HepG2 (cell line): ENCODE measurements around the gene CA14. TPM values are rescaled to one million over a fixed set of nuclear protein-coding genes. Genes with fewer than 3 reads are reported as not detected.

Experiments
- HNF4G ChIP-seq, 2 experiments: sonication (generic) in 1 of 2; formaldehyde crosslinking in 1 of 2; IDR thresholded peaks; 2 replicates each; pipeline versions ENCODE4 v1.4.0 to v1.6.1; 2011 to 2020; ENCODE audit warnings: borderline replicate concordance in 2 of 2, low read depth in 2 of 2, mild to moderate bottlenecking in 2 of 2, low read length in 1 of 2, missing genetic modification reagents in 1 of 2, moderate library complexity in 1 of 2
- KLF6 ChIP-seq: IDR thresholded peaks from 2 replicates; pipeline ENCODE4 v1.8.0; 2016; ENCODE audit warnings: missing biosample characterization, missing genetic modification reagents
- MAFG ChIP-seq: sonication (generic); formaldehyde crosslinking; IDR thresholded peaks from 2 replicates; pipeline ENCODE4 v1.5.1; 2020; ENCODE audit warnings: mild to moderate bottlenecking, missing genetic modification reagents
- NFATC3 ChIP-seq: sonication (generic); formaldehyde crosslinking; IDR thresholded peaks from 2 replicates; pipeline ENCODE4 v1.5.1; 2020; ENCODE audit warnings: mild to moderate bottlenecking, missing genetic modification reagents
- TBX2 ChIP-seq: sonication (generic); formaldehyde crosslinking; IDR thresholded peaks from 2 replicates; pipeline ENCODE4 v1.5.0; 2020; ENCODE audit warnings: missing genetic modification reagents, mild to moderate bottlenecking, borderline replicate concordance
- ZBTB42 ChIP-seq: sonication (generic); formaldehyde crosslinking; IDR thresholded peaks from 2 replicates; pipeline ENCODE4 v1.5.0; 2020; ENCODE audit warnings: mild to moderate bottlenecking, missing genetic modification reagents
- ZNF3 ChIP-seq: IDR thresholded peaks from 2 replicates; pipeline ENCODE4 v1.7.0; 2017; ENCODE audit warnings: inconsistent platforms
- ZNF547 ChIP-seq: sonication (generic); formaldehyde crosslinking; IDR thresholded peaks from 2 replicates; pipeline ENCODE4 v1.5.1; 2020; ENCODE audit warnings: mild to moderate bottlenecking, missing genetic modification reagents
- ZNF577 ChIP-seq: sonication (generic); formaldehyde crosslinking; IDR thresholded peaks from 2 replicates; pipeline ENCODE4 v1.4.0; 2020; ENCODE audit warnings: mild to moderate bottlenecking, low read depth, missing genetic modification reagents, borderline replicate concordance
- ZNF644 ChIP-seq: IDR thresholded peaks from 2 replicates; pipeline ENCODE4 v1.6.1; 2016; ENCODE audit warnings: low read depth
- polyA plus RNA-seq, 8 experiments: library from polyadenylated mRNA; depleted of rRNA in 3 of 8; stranded (reverse) in 7 of 8; unstranded in 1 of 8; fragments of >200 nt; fragmentation: Illumina TruSeq in 4 of 8; extraction: Trizol in 4 of 8; gene quantifications; 2 replicates each; pipeline versions ENCODE4 v1.2.1 to v1.2.3, GENCODE V29; 2011 to 2016; ENCODE audit warnings: low read depth in 4 of 8, missing spikeins in 1 of 8, mixed read lengths in 1 of 8; ENCODE audit not compliant: insufficient read depth in 1 of 8
- total RNA-seq, 5 experiments: library from RNA; depleted of rRNA; stranded (reverse); fragments of >200 nt; fragmentation: Illumina TruSeq; extraction: Trizol; gene quantifications; 2 replicates each; pipeline ENCODE4 v1.2.3, GENCODE V29; 2016; ENCODE audit warnings: low read depth in 1 of 5
- TF ChIP-seq, protein P1 (sequence below): sonication (generic); formaldehyde crosslinking; IDR thresholded peaks from 2 replicates; pipeline ENCODE4 v1.4.0; 2020; ENCODE audit warnings: missing genetic modification reagents, borderline replicate concordance
- TF ChIP-seq, protein P2 (sequence below): sonication (generic); formaldehyde crosslinking; IDR thresholded peaks from 2 replicates; pipeline ENCODE4 v1.4.0; 2020; ENCODE audit warnings: mild to moderate bottlenecking, missing genetic modification reagents
- TF ChIP-seq, protein P3 (sequence below): IDR thresholded peaks from 2 replicates; pipeline ENCODE4 v1.6.1; 2016; ENCODE audit warnings: missing genetic modification reagents, missing compliant biosample characterization
- TF ChIP-seq, protein P4 (sequence below): sonication (generic); IDR thresholded peaks from 2 replicates; pipeline ENCODE4 v1.6.1; 2016; ENCODE audit warnings: low read depth, borderline replicate concordance
- TF ChIP-seq, protein P5 (sequence below): sonication (generic); formaldehyde crosslinking; IDR thresholded peaks from 2 replicates; pipeline ENCODE4 v1.4.0; 2020; ENCODE audit warnings: missing genetic modification reagents, borderline replicate concordance

The CA14 gene
- total and polyA plus RNA-seq, 2 of the 13 experiments (the other 11 are each of a cell fraction or from before 2014, with no cell fraction given), result 2.4 to 8.5 TPM

DNA sequence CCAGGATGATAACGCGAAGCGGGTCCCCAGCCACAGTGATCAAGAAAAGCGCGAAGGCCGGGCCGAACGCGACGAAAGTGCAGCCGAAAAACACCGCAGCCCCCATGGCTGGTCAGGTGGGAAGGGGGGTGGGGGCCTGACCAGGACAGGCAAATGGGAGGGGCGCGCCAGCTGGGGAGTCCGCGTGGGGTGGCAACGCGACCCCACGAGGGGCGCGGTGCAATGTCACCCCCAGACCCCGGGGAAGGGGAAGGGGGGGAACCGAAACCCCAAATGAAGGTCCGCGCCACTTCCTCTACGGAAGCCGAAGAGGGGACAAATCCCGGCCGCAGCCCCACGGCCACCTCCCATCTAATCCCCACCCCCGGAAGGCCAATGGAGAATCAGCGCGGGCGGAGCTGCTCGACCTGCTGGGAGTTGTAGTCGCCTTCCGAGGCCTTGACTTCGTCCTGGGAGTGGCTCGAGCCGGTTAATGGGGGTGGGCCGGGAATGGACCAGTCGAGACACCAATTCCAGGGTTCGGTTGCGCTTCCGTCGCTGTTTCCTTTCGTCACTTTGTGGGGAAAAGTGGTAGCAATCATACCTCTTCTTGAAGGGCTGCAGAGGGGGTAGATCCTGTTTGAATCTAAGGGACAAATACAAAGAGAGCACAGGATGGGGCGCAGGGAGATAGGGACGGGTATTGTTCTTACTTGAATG is 11.3 kb downstream of the CA14 start, which contains the start of gene APH1A (continued):
- TF ChIP-seq, protein P1, sequence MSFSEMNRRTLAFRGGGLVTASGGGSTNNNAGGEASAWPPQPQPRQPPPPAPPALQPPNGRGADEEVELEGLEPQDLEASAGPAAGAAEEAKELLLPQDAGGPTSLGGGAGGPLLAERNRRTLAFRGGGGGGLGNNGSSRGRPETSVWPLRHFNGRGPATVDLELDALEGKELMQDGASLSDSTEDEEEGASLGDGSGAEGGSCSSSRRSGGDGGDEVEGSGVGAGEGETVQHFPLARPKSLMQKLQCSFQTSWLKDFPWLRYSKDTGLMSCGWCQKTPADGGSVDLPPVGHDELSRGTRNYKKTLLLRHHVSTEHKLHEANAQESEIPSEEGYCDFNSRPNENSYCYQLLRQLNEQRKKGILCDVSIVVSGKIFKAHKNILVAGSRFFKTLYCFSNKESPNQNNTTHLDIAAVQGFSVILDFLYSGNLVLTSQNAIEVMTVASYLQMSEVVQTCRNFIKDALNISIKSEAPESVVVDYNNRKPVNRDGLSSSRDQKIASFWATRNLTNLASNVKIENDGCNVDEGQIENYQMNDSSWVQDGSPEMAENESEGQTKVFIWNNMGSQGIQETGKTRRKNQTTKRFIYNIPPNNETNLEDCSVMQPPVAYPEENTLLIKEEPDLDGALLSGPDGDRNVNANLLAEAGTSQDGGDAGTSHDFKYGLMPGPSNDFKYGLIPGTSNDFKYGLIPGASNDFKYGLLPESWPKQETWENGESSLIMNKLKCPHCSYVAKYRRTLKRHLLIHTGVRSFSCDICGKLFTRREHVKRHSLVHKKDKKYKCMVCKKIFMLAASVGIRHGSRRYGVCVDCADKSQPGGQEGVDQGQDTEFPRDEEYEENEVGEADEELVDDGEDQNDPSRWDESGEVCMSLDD (CRISPR knock-in tag), result peak; percentile 94; the same call in 1 of the 2 replicates
- TF ChIP-seq, protein P2, sequence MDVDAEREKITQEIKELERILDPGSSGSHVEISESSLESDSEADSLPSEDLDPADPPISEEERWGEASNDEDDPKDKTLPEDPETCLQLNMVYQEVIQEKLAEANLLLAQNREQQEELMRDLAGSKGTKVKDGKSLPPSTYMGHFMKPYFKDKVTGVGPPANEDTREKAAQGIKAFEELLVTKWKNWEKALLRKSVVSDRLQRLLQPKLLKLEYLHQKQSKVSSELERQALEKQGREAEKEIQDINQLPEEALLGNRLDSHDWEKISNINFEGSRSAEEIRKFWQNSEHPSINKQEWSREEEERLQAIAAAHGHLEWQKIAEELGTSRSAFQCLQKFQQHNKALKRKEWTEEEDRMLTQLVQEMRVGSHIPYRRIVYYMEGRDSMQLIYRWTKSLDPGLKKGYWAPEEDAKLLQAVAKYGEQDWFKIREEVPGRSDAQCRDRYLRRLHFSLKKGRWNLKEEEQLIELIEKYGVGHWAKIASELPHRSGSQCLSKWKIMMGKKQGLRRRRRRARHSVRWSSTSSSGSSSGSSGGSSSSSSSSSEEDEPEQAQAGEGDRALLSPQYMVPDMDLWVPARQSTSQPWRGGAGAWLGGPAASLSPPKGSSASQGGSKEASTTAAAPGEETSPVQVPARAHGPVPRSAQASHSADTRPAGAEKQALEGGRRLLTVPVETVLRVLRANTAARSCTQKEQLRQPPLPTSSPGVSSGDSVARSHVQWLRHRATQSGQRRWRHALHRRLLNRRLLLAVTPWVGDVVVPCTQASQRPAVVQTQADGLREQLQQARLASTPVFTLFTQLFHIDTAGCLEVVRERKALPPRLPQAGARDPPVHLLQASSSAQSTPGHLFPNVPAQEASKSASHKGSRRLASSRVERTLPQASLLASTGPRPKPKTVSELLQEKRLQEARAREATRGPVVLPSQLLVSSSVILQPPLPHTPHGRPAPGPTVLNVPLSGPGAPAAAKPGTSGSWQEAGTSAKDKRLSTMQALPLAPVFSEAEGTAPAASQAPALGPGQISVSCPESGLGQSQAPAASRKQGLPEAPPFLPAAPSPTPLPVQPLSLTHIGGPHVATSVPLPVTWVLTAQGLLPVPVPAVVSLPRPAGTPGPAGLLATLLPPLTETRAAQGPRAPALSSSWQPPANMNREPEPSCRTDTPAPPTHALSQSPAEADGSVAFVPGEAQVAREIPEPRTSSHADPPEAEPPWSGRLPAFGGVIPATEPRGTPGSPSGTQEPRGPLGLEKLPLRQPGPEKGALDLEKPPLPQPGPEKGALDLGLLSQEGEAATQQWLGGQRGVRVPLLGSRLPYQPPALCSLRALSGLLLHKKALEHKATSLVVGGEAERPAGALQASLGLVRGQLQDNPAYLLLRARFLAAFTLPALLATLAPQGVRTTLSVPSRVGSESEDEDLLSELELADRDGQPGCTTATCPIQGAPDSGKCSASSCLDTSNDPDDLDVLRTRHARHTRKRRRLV (CRISPR knock-in tag), result 0 out of 2 replicates have a peak, but pooled peaks have one; percentile 4
- TF ChIP-seq ZNF3 (no peak), ZNF577 (CRISPR knock-in tag) (no peak), TBX2 (CRISPR knock-in tag) (peak; percentile 80), NFATC3 (CRISPR knock-in tag) (no peak), MAFG (CRISPR knock-in tag) (no peak), ZNF644 (no peak), KLF6 (CRISPR knock-in tag) (no peak), HNF4G (IDR thresholded peaks at IDR 0.05; ENCODE audit: borderline replicate concordance, low read depth, low read length) (peak; percentile 51; the same call in 1 of the 2 replicates), HNF4G (CRISPR knock-in tag; IDR thresholded peaks at IDR 0.05; ENCODE audit: borderline replicate concordance, low read depth) (no peak), ZBTB42 (CRISPR knock-in tag) (no peak), ZNF547 (CRISPR knock-in tag) (no peak)
- TF ChIP-seq, protein P3, sequence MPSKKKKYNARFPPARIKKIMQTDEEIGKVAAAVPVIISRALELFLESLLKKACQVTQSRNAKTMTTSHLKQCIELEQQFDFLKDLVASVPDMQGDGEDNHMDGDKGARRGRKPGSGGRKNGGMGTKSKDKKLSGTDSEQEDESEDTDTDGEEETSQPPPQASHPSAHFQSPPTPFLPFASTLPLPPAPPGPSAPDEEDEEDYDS (CRISPR knock-in tag), result peak; percentile 33
- TF ChIP-seq, protein P4, sequence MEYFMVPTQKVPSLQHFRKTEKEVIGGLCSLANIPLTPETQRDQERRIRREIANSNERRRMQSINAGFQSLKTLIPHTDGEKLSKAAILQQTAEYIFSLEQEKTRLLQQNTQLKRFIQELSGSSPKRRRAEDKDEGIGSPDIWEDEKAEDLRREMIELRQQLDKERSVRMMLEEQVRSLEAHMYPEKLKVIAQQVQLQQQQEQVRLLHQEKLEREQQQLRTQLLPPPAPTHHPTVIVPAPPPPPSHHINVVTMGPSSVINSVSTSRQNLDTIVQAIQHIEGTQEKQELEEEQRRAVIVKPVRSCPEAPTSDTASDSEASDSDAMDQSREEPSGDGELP, result 0 out of 2 replicates have a peak, but pooled peaks have one; percentile 28
- TF ChIP-seq, protein P5, sequence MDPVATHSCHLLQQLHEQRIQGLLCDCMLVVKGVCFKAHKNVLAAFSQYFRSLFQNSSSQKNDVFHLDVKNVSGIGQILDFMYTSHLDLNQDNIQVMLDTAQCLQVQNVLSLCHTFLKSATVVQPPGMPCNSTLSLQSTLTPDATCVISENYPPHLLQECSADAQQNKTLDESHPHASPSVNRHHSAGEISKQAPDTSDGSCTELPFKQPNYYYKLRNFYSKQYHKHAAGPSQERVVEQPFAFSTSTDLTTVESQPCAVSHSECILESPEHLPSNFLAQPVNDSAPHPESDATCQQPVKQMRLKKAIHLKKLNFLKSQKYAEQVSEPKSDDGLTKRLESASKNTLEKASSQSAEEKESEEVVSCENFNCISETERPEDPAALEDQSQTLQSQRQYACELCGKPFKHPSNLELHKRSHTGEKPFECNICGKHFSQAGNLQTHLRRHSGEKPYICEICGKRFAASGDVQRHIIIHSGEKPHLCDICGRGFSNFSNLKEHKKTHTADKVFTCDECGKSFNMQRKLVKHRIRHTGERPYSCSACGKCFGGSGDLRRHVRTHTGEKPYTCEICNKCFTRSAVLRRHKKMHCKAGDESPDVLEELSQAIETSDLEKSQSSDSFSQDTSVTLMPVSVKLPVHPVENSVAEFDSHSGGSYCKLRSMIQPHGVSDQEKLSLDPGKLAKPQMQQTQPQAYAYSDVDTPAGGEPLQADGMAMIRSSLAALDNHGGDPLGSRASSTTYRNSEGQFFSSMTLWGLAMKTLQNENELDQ (CRISPR knock-in tag), result no peak
